Measurements from ENCODE around the gene VMP1.

DNA sequence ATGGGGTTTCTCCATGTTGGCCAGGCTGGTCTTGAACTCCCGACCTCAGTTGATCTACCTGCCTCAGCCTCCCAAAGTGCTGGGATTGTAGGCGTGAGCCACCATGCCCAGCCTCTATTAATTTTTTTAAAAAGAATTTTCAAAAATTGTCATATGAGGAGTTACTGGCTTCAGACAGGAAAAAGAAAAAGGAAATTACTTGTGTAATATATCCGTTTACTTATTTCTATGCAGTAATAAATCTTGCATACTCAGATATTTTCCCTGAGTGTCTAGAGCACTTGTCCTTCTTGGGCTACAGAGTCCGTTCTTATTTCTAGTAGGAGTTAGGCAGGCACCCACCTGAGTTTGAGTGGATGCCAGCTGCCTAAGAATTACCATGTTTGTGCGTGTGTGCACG lies 85.8 kb downstream of the VMP1 start:
- TF ChIP-seq, protein P1, sequence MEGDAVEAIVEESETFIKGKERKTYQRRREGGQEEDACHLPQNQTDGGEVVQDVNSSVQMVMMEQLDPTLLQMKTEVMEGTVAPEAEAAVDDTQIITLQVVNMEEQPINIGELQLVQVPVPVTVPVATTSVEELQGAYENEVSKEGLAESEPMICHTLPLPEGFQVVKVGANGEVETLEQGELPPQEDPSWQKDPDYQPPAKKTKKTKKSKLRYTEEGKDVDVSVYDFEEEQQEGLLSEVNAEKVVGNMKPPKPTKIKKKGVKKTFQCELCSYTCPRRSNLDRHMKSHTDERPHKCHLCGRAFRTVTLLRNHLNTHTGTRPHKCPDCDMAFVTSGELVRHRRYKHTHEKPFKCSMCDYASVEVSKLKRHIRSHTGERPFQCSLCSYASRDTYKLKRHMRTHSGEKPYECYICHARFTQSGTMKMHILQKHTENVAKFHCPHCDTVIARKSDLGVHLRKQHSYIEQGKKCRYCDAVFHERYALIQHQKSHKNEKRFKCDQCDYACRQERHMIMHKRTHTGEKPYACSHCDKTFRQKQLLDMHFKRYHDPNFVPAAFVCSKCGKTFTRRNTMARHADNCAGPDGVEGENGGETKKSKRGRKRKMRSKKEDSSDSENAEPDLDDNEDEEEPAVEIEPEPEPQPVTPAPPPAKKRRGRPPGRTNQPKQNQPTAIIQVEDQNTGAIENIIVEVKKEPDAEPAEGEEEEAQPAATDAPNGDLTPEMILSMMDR (IDR thresholded peaks at IDR 0.05; ENCODE audit: borderline replicate concordance, extremely low read depth, low read length, poor library complexity, severe bottlenecking) = no peak
- no peak for TF ChIP-seq EZH2 (IDR thresholded peaks at IDR 0.05; ENCODE audit: borderline replicate concordance, low read depth, low read length, severe bottlenecking)
